GM23338 (cell line): ENCODE data around the gene NUP160.

ENCODE experiments used
- EZH2 ChIP-seq: fragments of 200-600 bp; sonication (generic); IDR thresholded peaks from one replicate; pipeline ENCODE4 v1.8.0; 2017; ENCODE audit warnings: antibody characterized with exemption, mild to moderate bottlenecking, low read depth; ENCODE audit not compliant: unreplicated experiment
- TF ChIP-seq, protein P1 (sequence below): IDR thresholded peaks from 2 replicates; pipeline ENCODE4 v1.6.1; 2016; ENCODE audit warnings: antibody characterized with exemption

DNA sequence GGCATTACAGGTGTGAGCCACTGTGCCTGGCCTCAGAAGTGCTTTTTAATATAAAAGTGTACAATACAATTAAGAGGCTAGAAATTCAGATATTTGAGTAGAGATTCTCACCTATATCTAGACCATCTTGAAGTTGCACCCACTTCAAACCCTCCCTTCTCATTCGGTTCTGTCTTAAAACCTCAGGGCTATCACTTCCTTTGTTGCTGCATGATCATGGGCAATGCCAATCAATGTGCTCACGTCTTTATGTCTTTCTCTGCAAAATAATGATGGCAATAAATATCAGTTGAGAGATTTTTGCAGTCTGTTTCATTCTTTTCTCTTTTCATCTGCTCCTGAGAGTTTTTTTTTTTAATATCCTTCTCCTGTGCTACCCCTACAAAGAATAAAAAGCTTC lies 9.3 kb upstream of the NUP160 start:
- TF ChIP-seq EZH2, result no peak
- TF ChIP-seq, protein P1, sequence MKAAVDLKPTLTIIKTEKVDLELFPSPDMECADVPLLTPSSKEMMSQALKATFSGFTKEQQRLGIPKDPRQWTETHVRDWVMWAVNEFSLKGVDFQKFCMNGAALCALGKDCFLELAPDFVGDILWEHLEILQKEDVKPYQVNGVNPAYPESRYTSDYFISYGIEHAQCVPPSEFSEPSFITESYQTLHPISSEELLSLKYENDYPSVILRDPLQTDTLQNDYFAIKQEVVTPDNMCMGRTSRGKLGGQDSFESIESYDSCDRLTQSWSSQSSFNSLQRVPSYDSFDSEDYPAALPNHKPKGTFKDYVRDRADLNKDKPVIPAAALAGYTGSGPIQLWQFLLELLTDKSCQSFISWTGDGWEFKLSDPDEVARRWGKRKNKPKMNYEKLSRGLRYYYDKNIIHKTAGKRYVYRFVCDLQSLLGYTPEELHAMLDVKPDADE, result no peak
